GM23338 (cell line): ENCODE measurements around the gene CLDN11. TPM values are rescaled to one million over a fixed set of nuclear protein-coding genes. Genes with fewer than 3 reads are reported as not detected.

Source experiments
- ATAC-seq: fragments of 200-7000 bp; cut with Tn5 transposase; 3 replicates; pipeline ENCODE4 v1.9.1; 2020
- DNase-seq: peaks from one replicate; pipeline ENCODE4 v3.0.0-alpha.2; 2015; ENCODE audit warnings: low spot score
- H2AFZ ChIP-seq: fragments of 200-600 bp; sonication (generic); 2 replicates; pipeline ENCODE4 v1.8.0; 2016; ENCODE audit warnings: antibody characterized with exemption, mild to moderate bottlenecking, moderate library complexity
- H3F3A ChIP-seq: fragments of 200-600 bp; sonication (generic); replicated peaks from 2 replicates; pipeline ENCODE4 v1.8.0; 2017; ENCODE audit warnings: antibody characterized with exemption, mixed run types, low read depth
- H3K27ac ChIP-seq: fragments of 200-600 bp; sonication (generic); 2 replicates; pipeline ENCODE4 v1.6.1; 2016; ENCODE audit warnings: low read depth
- H3K27me3 ChIP-seq: fragments of 200-600 bp; sonication (generic); 2 replicates; pipeline ENCODE4 v1.8.0; 2016; ENCODE audit warnings: mild to moderate bottlenecking, mixed run types, moderate library complexity; ENCODE audit not compliant: insufficient read depth
- H3K36me3 ChIP-seq: fragments of 200-600 bp; sonication (generic); 2 replicates; pipeline ENCODE4 v1.8.0; 2016; ENCODE audit warnings: mild to moderate bottlenecking; ENCODE audit not compliant: insufficient read depth
- H3K4me1 ChIP-seq: fragments of 200-600 bp; sonication (generic); 2 replicates; pipeline ENCODE4 v1.8.0; 2016; ENCODE audit warnings: mild to moderate bottlenecking, moderate library complexity; ENCODE audit not compliant: insufficient read depth
- H3K4me2 ChIP-seq: fragments of 200-600 bp; sonication (generic); 2 replicates; pipeline ENCODE4 v1.7.1; 2017; ENCODE audit warnings: mixed run types
- H3K4me3 ChIP-seq: fragments of 200-600 bp; sonication (generic); 2 replicates; pipeline ENCODE4 v1.6.1; 2016; ENCODE audit warnings: mixed run types
- H3K79me2 ChIP-seq: fragments of 200-600 bp; sonication (generic); replicated peaks from 2 replicates; pipeline ENCODE4 v1.8.0; 2017; ENCODE audit warnings: mild to moderate bottlenecking; ENCODE audit not compliant: insufficient read depth
- H3K9me2 ChIP-seq: fragments of 200-600 bp; sonication (generic); 2 replicates; pipeline ENCODE4 v1.8.0; 2017; ENCODE audit not compliant: insufficient read depth
- H4K20me1 ChIP-seq: fragments of 200-600 bp; sonication (generic); replicated peaks from 2 replicates; pipeline ENCODE4 v1.8.0; 2017; ENCODE audit warnings: mild to moderate bottlenecking; ENCODE audit not compliant: insufficient read depth
- H3K27ac Mint-ChIP-seq: 2 replicates; pipeline ENCODE4 v1.8.0; 2020; ENCODE audit warnings: inconsistent platforms, mild to moderate bottlenecking, moderate library complexity, mixed read lengths
- H3K27me3 Mint-ChIP-seq: 3 replicates; pipeline ENCODE4 v1.8.0; 2022; ENCODE audit warnings: low read depth, mild to moderate bottlenecking, moderate library complexity, mixed read lengths, inconsistent platforms; ENCODE audit not compliant: insufficient read depth, poor library complexity
- H3K36me3 Mint-ChIP-seq: 3 replicates; pipeline ENCODE4 v1.8.0; 2021; ENCODE audit warnings: low read depth, mild to moderate bottlenecking, inconsistent platforms, moderate library complexity, mixed read lengths
- H3K4me1 Mint-ChIP-seq: 3 replicates; pipeline ENCODE4 v1.8.0; 2020; ENCODE audit warnings: mild to moderate bottlenecking, inconsistent platforms, mixed read lengths
- H3K4me3 Mint-ChIP-seq: 3 replicates; pipeline ENCODE4 v1.8.0; 2021; ENCODE audit warnings: moderate library complexity, mild to moderate bottlenecking, inconsistent platforms, mixed read lengths
- H3K9me3 Mint-ChIP-seq: 3 replicates; pipeline ENCODE4 v1.8.0; 2020; ENCODE audit warnings: moderate library complexity, mild to moderate bottlenecking, inconsistent platforms, mixed read lengths
- CREB1 ChIP-seq: fragments of 250-450 bp; sonication (Bioruptor Pico); IDR thresholded peaks from 2 replicates; pipeline ENCODE4 v1.5.0; 2020; ENCODE audit warnings: low read depth, mild to moderate bottlenecking, moderate library complexity
- CTCF ChIP-seq, 2 experiments: fragments of 200-600 bp in 1 of 2; sonication (generic) in 1 of 2; conservative IDR thresholded peaks; 2 replicates each; pipeline versions ENCODE4 v1.5.1 to v1.6.1; 2016 to 2017; ENCODE audit warnings: antibody characterized with exemption in 2 of 2, low read depth in 2 of 2, mild to moderate bottlenecking in 2 of 2, moderate library complexity in 1 of 2
- ETS1 ChIP-seq: IDR thresholded peaks from 2 replicates; pipeline ENCODE4 v1.6.1; 2016; ENCODE audit warnings: antibody characterized with exemption
- EZH2 ChIP-seq: fragments of 200-600 bp; sonication (generic); IDR thresholded peaks from one replicate; pipeline ENCODE4 v1.8.0; 2017; ENCODE audit warnings: antibody characterized with exemption, mild to moderate bottlenecking, low read depth; ENCODE audit not compliant: unreplicated experiment
- JUNB ChIP-seq: IDR thresholded peaks from one replicate; pipeline ENCODE4 v1.6.1; 2016; ENCODE audit warnings: antibody characterized with exemption; ENCODE audit not compliant: unreplicated experiment
- POLR2AphosphoS5 ChIP-seq: IDR thresholded peaks from 2 replicates; pipeline ENCODE4 v1.6.1; 2016; ENCODE audit warnings: antibody characterized with exemption, low read depth
- ZNF462 ChIP-seq: fragments of 250-450 bp; sonication (Bioruptor Pico); IDR thresholded peaks from 2 replicates; pipeline ENCODE4 v1.5.0; 2020; ENCODE audit warnings: mild to moderate bottlenecking, moderate library complexity
- polyA plus RNA-seq: library from polyadenylated mRNA; unstranded; fragments of >200 nt; fragmentation: Nextera tagmentation; extraction: Ambion mirVana; gene quantifications from 2 replicates; pipeline ENCODE4 v1.2.1, GENCODE V29; 2016
- total RNA-seq: library from RNA; depleted of rRNA; stranded (reverse); fragments of >200 nt; shearing (Covaris generic); gene quantifications from 2 replicates; pipeline ENCODE4 v1.2.3, GENCODE V29; 2014

The CLDN11 gene
- total and polyA plus RNA-seq, 2 experiments from 2014 or later = 5.2 to 8.3 TPM

- TF ChIP-seq ZNF462 (CRISPR knock-in tag) (no peak), JUNB (no peak), EZH2 (no peak)
These were observed 2.5 kb downstream of the CLDN11 start (continued) for GRCh38 chr3:170421111-170421641.

GRCh38 chr3:170421758-170422157 is 3.1 kb downstream of the CLDN11 start:
- DNase-seq (no peak), ATAC-seq (no peak)
- peaks cover 18% of the 10 kb centered on the region for H3F3A ChIP-seq
- H3K4me3 Mint-ChIP-seq = no peak overlapping the region
- peaks cover 27% of the 10 kb centered on the region for H3K4me1 ChIP-seq
- H3K27me3 Mint-ChIP-seq = peaks cover 38% of the 10 kb centered on the region
- no peak for TF ChIP-seq JUNB
- TF ChIP-seq CTCF (conservative IDR thresholded peaks at IDR 0.05; ENCODE audit: low read depth in 2 of 2) = no peak
- no peak for TF ChIP-seq ETS1
- no peak for TF ChIP-seq POLR2AphosphoS5
- no peak for TF ChIP-seq CREB1 (CRISPR knock-in tag)
- H3K27me3 ChIP-seq = peaks cover 52% of the 10 kb centered on the region
- no peak overlapping the region for H3K27ac ChIP-seq
- no peak overlapping the region for H3K27ac Mint-ChIP-seq
- no peaks in the 10 kb centered on the region for H4K20me1 ChIP-seq
- H2AFZ ChIP-seq = no peak overlapping the region
- 0 out of 2 replicates have a peak, but pooled peaks cover 4% of the 10 kb centered on the region for H3K9me2 ChIP-seq
- no peaks in the 10 kb centered on the region for H3K36me3 ChIP-seq
- no peaks in the 10 kb centered on the region for H3K79me2 ChIP-seq
- no peak overlapping the region for H3K4me3 ChIP-seq
- 0 out of 3 replicates have a peak, but pooled peaks cover 2% of the 10 kb centered on the region for H3K9me3 Mint-ChIP-seq
- no peak overlapping the region for H3K4me2 ChIP-seq
- H3K36me3 Mint-ChIP-seq = peaks cover 6% of the 10 kb centered on the region; the same call in 1 of the 3 replicates
- peaks cover 28% of the 10 kb centered on the region for H3K4me1 Mint-ChIP-seq
